GM12873 (cell line): Measurements from ENCODE around the gene DEFB124.

Experiments
- CTCF ChIP-seq: IDR thresholded peaks from 2 replicates; pipeline ENCODE4 v1.5.1; 2012; ENCODE audit warnings: low read depth, mild to moderate bottlenecking, moderate library complexity, low read length, control low read depth; ENCODE audit not compliant: insufficient read depth; ENCODE audit errors: missing control alignments

Gene DEFB124

GRCh38 chr20:31472395-31473330 is 2.3 kb downstream of the DEFB124 start:
- no peak for TF ChIP-seq CTCF

- TF ChIP-seq CTCF: no peak
Observed at GRCh38 chr20:31454361-31454760, 20.6 kb downstream of the DEFB124 start.

GRCh38 chr20:31452575-31452974 is 22.4 kb downstream of the DEFB124 start:
- no peak for TF ChIP-seq CTCF

- TF ChIP-seq CTCF: no peak
Observed at GRCh38 chr20:31449511-31450414, 25.2 kb downstream of the DEFB124 start.

GRCh38 chr20:31446084-31446819 is 28.7 kb downstream of the DEFB124 start:
- no peak for TF ChIP-seq CTCF

- TF ChIP-seq CTCF: peak; percentile 55
Observed at GRCh38 chr20:31440012-31440659, 34.8 kb downstream of the DEFB124 start, which contains the start of gene DEFB123. Gene DEFB123, plus strand, starts transcription at chr20:31440632. Its CDS starts 67 bp downstream, at chr20:31440699.
